Kidney epithelial cell (primary cell): ENCODE results near the gene AMOTL2. TPM values are rescaled to one million over a fixed set of nuclear protein-coding genes. Genes with fewer than 3 reads are reported as not detected.
A peak's percentile ranks its signal among the peaks of the same experiment; 100 is the strongest.

ENCODE experiments used
- DNase-seq: peaks from one replicate; pipeline ENCODE4 v3.0.0-alpha.2; 2010; ENCODE audit warnings: low read depth
- H3K27me3 ChIP-seq: 2 replicates; pipeline ENCODE4 v1.6.0; 2011; ENCODE audit warnings: low read length; ENCODE audit not compliant: control insufficient read depth, insufficient read depth
- H3K36me3 ChIP-seq: 2 replicates; pipeline ENCODE4 v1.5.1; 2011; ENCODE audit warnings: low read length; ENCODE audit not compliant: control insufficient read depth, insufficient read depth
- H3K4me3 ChIP-seq: 2 replicates; pipeline ENCODE4 v1.5.1; 2011; ENCODE audit warnings: low read depth, mild to moderate bottlenecking, control low read depth, low read length
- CTCF ChIP-seq: IDR thresholded peaks from 2 replicates; pipeline ENCODE4 v1.5.1; 2011; ENCODE audit warnings: mild to moderate bottlenecking, moderate library complexity, low read length, control low read depth, inconsistent platforms; ENCODE audit not compliant: insufficient read depth, poor library complexity, severe bottlenecking
- total RNA-seq: library from RNA; depleted of rRNA; stranded (reverse); fragments of >200 nt; gene quantifications from 2 replicates; pipeline ENCODE4 v1.2.3, GENCODE V29; 2015

AMOTL2 gene
- total RNA-seq, 1 donor from 2014 or later: 191 TPM

- H3K36me3 ChIP-seq: peaks cover 23% of the 10 kb centered on the region
These were observed 14.9 kb downstream of the AMOTL2 start for GRCh38 chr3:134359121-134360010.

GRCh38 chr3:134357914-134358811 lies 16.1 kb downstream of the AMOTL2 start:
- H3K36me3 ChIP-seq: peaks cover 19% of the 10 kb centered on the region
- TF ChIP-seq CTCF: peak; percentile 53
- H3K4me3 ChIP-seq: no peak overlapping the region
- no peaks in the 10 kb centered on the region for H3K27me3 ChIP-seq
- peak; percentile 94 for DNase-seq

More at GRCh38 chr3:134359121-134360010, 14.9 kb downstream of the AMOTL2 start:
- H3K4me3 ChIP-seq: no peak overlapping the region
- no peak for DNase-seq
- no peak for TF ChIP-seq CTCF
- H3K27me3 ChIP-seq: no peaks in the 10 kb centered on the region

GRCh38 chr3:134357261-134357913 lies 16.9 kb downstream of the AMOTL2 start:
- H3K36me3 ChIP-seq: peaks cover 17% of the 10 kb centered on the region
- TF ChIP-seq CTCF: no peak
- no peak overlapping the region for H3K4me3 ChIP-seq
- DNase-seq: no peak
- no peaks in the 10 kb centered on the region for H3K27me3 ChIP-seq

GRCh38 chr3:134356411-134357040 lies 17.7 kb downstream of the AMOTL2 start:
- H3K27me3 ChIP-seq: no peaks in the 10 kb centered on the region
- no peak for TF ChIP-seq CTCF
- DNase-seq: no peak
- H3K36me3 ChIP-seq: peaks cover 15% of the 10 kb centered on the region
- no peak overlapping the region for H3K4me3 ChIP-seq

GRCh38 chr3:134355416-134355815 lies 18.8 kb downstream of the AMOTL2 start:
- DNase-seq: no peak
- peaks cover 12% of the 10 kb centered on the region for H3K36me3 ChIP-seq
- no peak for TF ChIP-seq CTCF
- H3K27me3 ChIP-seq: no peaks in the 10 kb centered on the region
- H3K4me3 ChIP-seq: no peak overlapping the region
